PC-3 (cell line): ENCODE results near the gene PDX1. TPM values are rescaled to one million over a fixed set of nuclear protein-coding genes. Genes with fewer than 3 reads are reported as not detected.

Experiments
- ATAC-seq: fragments of 200-7000 bp; cut with Tn5 transposase; 2 replicates; pipeline ENCODE4 v1.9.1; 2020; ENCODE audit warnings: mild to moderate bottlenecking, moderate library complexity
- BruUV-seq: library from RNA; stranded (reverse); fragments of 400-500 nt; replicated peaks from 2 replicates; lab custom pipeline; 2021; lab: Mats Ljungman, UMichigan
- CTCF ChIA-PET: fragments of 300-600 bp; sonication (Branson Sonifier 250); formaldehyde crosslinking; loops from one replicate; lab custom pipeline; 2022; ENCODE audit warnings: antibody characterized with exemption; lab: Charles Lee
- POLR2A ChIA-PET: fragments of 300-600 bp; sonication (Branson Sonifier 250); formaldehyde crosslinking; loops from one replicate; lab custom pipeline; 2022; ENCODE audit warnings: antibody characterized with exemption; ENCODE audit not compliant: unreplicated experiment; lab: Charles Lee
- DNase-seq: peaks from one replicate; pipeline ENCODE4 v3.0.0-alpha.2; 2015
- H2AFZ ChIP-seq: fragments of 300-600 bp; sonication (generic); 2 replicates; pipeline ENCODE4 v1.6.0; 2016; ENCODE audit warnings: antibody characterized with exemption, low read length
- H3F3A ChIP-seq: fragments of 300-600 bp; sonication (generic); one replicate; pipeline ENCODE4 v1.6.0; 2017; ENCODE audit warnings: antibody characterized with exemption, low read length, control low read depth, mild to moderate bottlenecking; ENCODE audit not compliant: unreplicated experiment
- H3K27ac ChIP-seq: fragments of 300-600 bp; sonication (generic); 2 replicates; pipeline ENCODE4 v1.5.1; 2016; ENCODE audit warnings: mild to moderate bottlenecking, low read length
- H3K27me3 ChIP-seq: fragments of 300-600 bp; sonication (generic); 2 replicates; pipeline ENCODE4 v1.6.1; 2016; ENCODE audit warnings: low read length, mixed read lengths
- H3K36me3 ChIP-seq: fragments of 300-600 bp; sonication (generic); 2 replicates; pipeline ENCODE4 v1.6.1; 2016; ENCODE audit warnings: low read depth, mixed run types, low read length, mixed read lengths
- H3K4me1 ChIP-seq: fragments of 300-600 bp; sonication (generic); 2 replicates; pipeline ENCODE4 v1.5.1; 2016; ENCODE audit warnings: low read length; ENCODE audit not compliant: insufficient read depth
- H3K4me2 ChIP-seq: fragments of 300-600 bp; sonication (generic); 2 replicates; pipeline ENCODE4 v1.6.0; 2016; ENCODE audit warnings: low read length
- H3K4me3 ChIP-seq: fragments of 300-600 bp; sonication (generic); 2 replicates; pipeline ENCODE4 v1.5.1; 2016; ENCODE audit warnings: mild to moderate bottlenecking, low read length, mixed read lengths
- H3K79me2 ChIP-seq: fragments of 300-600 bp; sonication (generic); 2 replicates; pipeline ENCODE4 v1.6.1; 2017; ENCODE audit warnings: low read length, mixed read lengths
- H3K9ac ChIP-seq: fragments of 300-600 bp; sonication (generic); 2 replicates; pipeline ENCODE4 v1.6.0; 2016; ENCODE audit warnings: mild to moderate bottlenecking, low read length
- H3K9me2 ChIP-seq: fragments of 300-600 bp; sonication (generic); replicated peaks from 2 replicates; pipeline ENCODE4 v1.6.1; 2016; ENCODE audit warnings: mixed run types, low read length, mixed read lengths
- H3K9me3 ChIP-seq: fragments of 300-600 bp; sonication (generic); 2 replicates; pipeline ENCODE4 v1.6.1; 2016; ENCODE audit warnings: low read length, mixed read lengths
- H4K20me1 ChIP-seq: fragments of 300-600 bp; sonication (generic); 2 replicates; pipeline ENCODE4 v1.6.1; 2016; ENCODE audit warnings: low read length, mixed read lengths
- CTCF ChIP-seq: fragments of 300-600 bp; sonication (generic); conservative IDR thresholded peaks from 2 replicates; pipeline ENCODE4 v1.5.1; 2017; ENCODE audit warnings: antibody characterized with exemption, low read depth, mild to moderate bottlenecking, low read length
- EZH2 ChIP-seq: fragments of 300-600 bp; sonication (generic); IDR thresholded peaks from one replicate; pipeline ENCODE4 v1.6.1; 2017; ENCODE audit warnings: antibody characterized with exemption, mild to moderate bottlenecking, low read length; ENCODE audit not compliant: unreplicated experiment
- EZH2phosphoT487 ChIP-seq: fragments of 300-600 bp; sonication (generic); IDR thresholded peaks from 2 replicates; pipeline ENCODE4 v1.6.1; 2018; ENCODE audit warnings: mild to moderate bottlenecking, antibody characterized with exemption, low read length, borderline replicate concordance
- intact Hi-C: fragments of 100-400 bp; cut with micrococcal nuclease; formaldehyde crosslinking; loops from 2 replicates; pipeline ENCODE4 v1.9.0; 2023
- total RNA-seq: library from RNA; depleted of rRNA; stranded (reverse); fragments of >200 nt; gene quantifications from 2 replicates; pipeline ENCODE4 v1.2.3, GENCODE V29; 2014

PDX1 gene
- total RNA-seq, 1 experiment from 2014 or later: not detected

GRCh38 chr13:27971776-27972477 lies 52.1 kb downstream of the PDX1 start:
- intact Hi-C loops: no loop called here
- Histone ChIP-seq H3K79me2 (no peaks in the 10 kb centered on the region), H3K4me2 (no peak overlapping the region), H3K9me2 (no peaks in the 10 kb centered on the region), H3F3A (no peaks in the 10 kb centered on the region), H3K27me3 (peaks cover 33% of the 10 kb centered on the region), H3K4me1 (no peaks in the 10 kb centered on the region), H3K27ac (no peak overlapping the region), H3K36me3 (no peaks in the 10 kb centered on the region), H3K4me3 (no peak overlapping the region), H3K9me3 (no peaks in the 10 kb centered on the region), H4K20me1 (no peaks in the 10 kb centered on the region), H2AFZ (no peak overlapping the region), H3K9ac (no peak overlapping the region)
- TF ChIP-seq CTCF (no peak), EZH2 (no peak), EZH2phosphoT487 (no peak)
- no TSS peak for BruUV-seq
- ATAC-seq (no peak), DNase-seq (no peak)
- POLR2A ChIA-PET: no interaction called here
- CTCF ChIA-PET: no interaction called here

GRCh38 chr13:27972478-27972820 lies 52.6 kb downstream of the PDX1 start:
- TF ChIP-seq EZH2 (no peak), EZH2phosphoT487 (no peak), CTCF (no peak)
- Histone ChIP-seq H3F3A (no peaks in the 10 kb centered on the region), H3K9ac (no peak overlapping the region), H3K79me2 (no peaks in the 10 kb centered on the region), H3K9me3 (no peaks in the 10 kb centered on the region), H3K27ac (no peak overlapping the region), H3K4me3 (no peak overlapping the region), H4K20me1 (no peaks in the 10 kb centered on the region), H3K4me2 (no peak overlapping the region), H3K36me3 (no peaks in the 10 kb centered on the region), H3K27me3 (peaks cover 28% of the 10 kb centered on the region), H2AFZ (no peak overlapping the region), H3K9me2 (no peaks in the 10 kb centered on the region), H3K4me1 (no peaks in the 10 kb centered on the region)
- ATAC-seq: no peak
- intact Hi-C loops: no loop called here
- ChIA-PET CTCF (no interaction called here), POLR2A (no interaction called here)
- no TSS peak for BruUV-seq
- no peak for DNase-seq

GRCh38 chr13:27973291-27973690 lies 53.5 kb downstream of the PDX1 start:
- BruUV-seq: no TSS peak
- H3K79me2 ChIP-seq: no peaks in the 10 kb centered on the region
- no peak overlapping the region for H3K4me2 ChIP-seq
- H3K4me1 ChIP-seq: no peaks in the 10 kb centered on the region
- H3K27me3 ChIP-seq: peaks cover 20% of the 10 kb centered on the region
- H2AFZ ChIP-seq: no peak overlapping the region
- no peak overlapping the region for H3K4me3 ChIP-seq
- no peaks in the 10 kb centered on the region for H3K9me2 ChIP-seq
- no peak for ATAC-seq
- no peaks in the 10 kb centered on the region for H4K20me1 ChIP-seq
- H3K9me3 ChIP-seq: no peaks in the 10 kb centered on the region
- H3F3A ChIP-seq: no peaks in the 10 kb centered on the region
- CTCF ChIA-PET: no interaction called here
- no peak for DNase-seq
- intact Hi-C loops: no loop called here
- no peaks in the 10 kb centered on the region for H3K36me3 ChIP-seq
- POLR2A ChIA-PET: no interaction called here
- no peak overlapping the region for H3K9ac ChIP-seq
- no peak overlapping the region for H3K27ac ChIP-seq
- TF ChIP-seq EZH2phosphoT487: no peak
- TF ChIP-seq EZH2: no peak
- no peak for TF ChIP-seq CTCF
